ENCODE results near the gene ATP8A2. TPM values are rescaled to one million over a fixed set of nuclear protein-coding genes. Genes with fewer than 3 reads are reported as not detected.

Gene ATP8A2
- polyA plus RNA-seq, 1 donor from 2014 or later, result 11.9 TPM

DNA sequence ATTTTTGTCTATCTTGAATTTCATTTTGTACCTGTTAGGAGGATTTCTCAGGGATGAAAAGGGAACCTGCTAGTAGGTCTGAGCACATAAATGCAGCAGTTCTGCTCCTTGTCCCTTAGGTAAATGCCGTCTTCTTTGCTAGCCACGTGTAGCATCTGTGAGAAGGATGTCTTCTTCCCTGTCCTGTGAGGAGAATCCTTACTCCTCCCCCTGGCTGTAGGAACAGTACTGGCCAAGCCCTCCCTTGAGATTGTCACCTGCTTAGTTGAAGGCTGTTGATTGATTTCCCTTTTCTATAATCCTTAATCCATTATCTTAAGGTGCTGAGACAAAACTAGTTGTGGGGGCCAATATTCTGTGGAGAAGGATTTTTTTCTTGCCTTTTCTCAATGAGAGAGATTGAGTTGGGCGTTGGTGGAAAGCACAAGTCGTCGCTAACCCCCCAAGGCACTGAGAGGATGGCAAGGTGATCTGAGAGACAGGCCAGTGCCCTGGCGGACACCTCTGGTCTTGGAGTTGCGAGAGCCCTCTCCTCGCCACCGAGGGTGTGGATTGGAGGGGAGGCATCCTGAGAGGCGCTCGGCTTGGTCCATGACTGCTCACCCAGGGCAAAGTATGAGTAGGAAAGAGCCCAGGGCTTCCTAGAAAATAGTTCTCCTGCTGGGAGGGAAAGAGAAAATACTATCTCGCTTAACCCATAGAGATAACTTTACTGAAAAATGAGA, 216.7 kb downstream of the ATP8A2 start:
- Histone ChIP-seq H3K36me3 (ENCODE audit: insufficient read depth, low read length) (no peaks in the 10 kb centered on the region), H2AFZ (ENCODE audit: low read depth, low read length) (no peak overlapping the region), H3K9me2 (ENCODE audit: insufficient read depth, low read length) (no peaks in the 10 kb centered on the region), H3K27me3 (ENCODE audit: insufficient read depth, low read depth, low read length) (no peaks in the 10 kb centered on the region), H3K4me3 (ENCODE audit: low read length) (no peak overlapping the region), H3K9me3 (ENCODE audit: low read length) (no peaks in the 10 kb centered on the region), H3K27ac (ENCODE audit: low read length) (no peak overlapping the region), H3F3A (ENCODE audit: insufficient read depth, low read length, poor library complexity, severe bottlenecking) (no peaks in the 10 kb centered on the region), H3K4me2 (ENCODE audit: low read length) (no peak overlapping the region), H3K79me2 (replicated peaks; ENCODE audit: insufficient read depth, low read length) (no peaks in the 10 kb centered on the region), H3K9ac (ENCODE audit: low read length) (no peak overlapping the region), H4K20me1 (ENCODE audit: insufficient read depth) (no peaks in the 10 kb centered on the region)
- TF ChIP-seq, protein P1, sequence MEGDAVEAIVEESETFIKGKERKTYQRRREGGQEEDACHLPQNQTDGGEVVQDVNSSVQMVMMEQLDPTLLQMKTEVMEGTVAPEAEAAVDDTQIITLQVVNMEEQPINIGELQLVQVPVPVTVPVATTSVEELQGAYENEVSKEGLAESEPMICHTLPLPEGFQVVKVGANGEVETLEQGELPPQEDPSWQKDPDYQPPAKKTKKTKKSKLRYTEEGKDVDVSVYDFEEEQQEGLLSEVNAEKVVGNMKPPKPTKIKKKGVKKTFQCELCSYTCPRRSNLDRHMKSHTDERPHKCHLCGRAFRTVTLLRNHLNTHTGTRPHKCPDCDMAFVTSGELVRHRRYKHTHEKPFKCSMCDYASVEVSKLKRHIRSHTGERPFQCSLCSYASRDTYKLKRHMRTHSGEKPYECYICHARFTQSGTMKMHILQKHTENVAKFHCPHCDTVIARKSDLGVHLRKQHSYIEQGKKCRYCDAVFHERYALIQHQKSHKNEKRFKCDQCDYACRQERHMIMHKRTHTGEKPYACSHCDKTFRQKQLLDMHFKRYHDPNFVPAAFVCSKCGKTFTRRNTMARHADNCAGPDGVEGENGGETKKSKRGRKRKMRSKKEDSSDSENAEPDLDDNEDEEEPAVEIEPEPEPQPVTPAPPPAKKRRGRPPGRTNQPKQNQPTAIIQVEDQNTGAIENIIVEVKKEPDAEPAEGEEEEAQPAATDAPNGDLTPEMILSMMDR (IDR thresholded peaks at IDR 0.05; ENCODE audit: poor library complexity, severe bottlenecking), result no peak
- TF ChIP-seq TAF1 (IDR thresholded peaks at IDR 0.05; ENCODE audit: low read depth) (no peak), POLR2AphosphoS5 (IDR thresholded peaks at IDR 0.05) (no peak), MXI1 (conservative IDR thresholded peaks at IDR 0.05; ENCODE audit: poor library complexity, severe bottlenecking) (no peak), EP300 (conservative IDR thresholded peaks at IDR 0.05; ENCODE audit: poor library complexity, severe bottlenecking) (no peak)

DNA sequence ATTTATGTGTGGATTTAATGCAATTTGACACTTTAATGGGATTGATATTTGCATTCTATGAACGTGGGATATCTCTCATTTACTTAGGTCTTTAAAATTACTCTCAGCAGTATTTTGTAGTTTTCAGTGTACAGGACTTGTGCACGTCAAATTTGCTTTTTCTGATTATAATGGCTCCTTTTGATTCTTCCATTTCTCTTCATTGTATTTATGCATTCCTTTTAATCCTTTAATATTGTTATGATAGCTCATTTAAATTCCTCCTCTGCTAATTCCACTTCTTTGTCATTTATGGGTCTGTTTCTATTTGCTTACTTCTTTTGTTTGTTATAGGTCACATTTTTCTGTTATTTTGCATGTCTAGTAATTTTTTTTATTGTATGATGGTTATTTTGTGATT, 226.6 kb downstream of the ATP8A2 start:
- Histone ChIP-seq H4K20me1 (ENCODE audit: insufficient read depth) (no peaks in the 10 kb centered on the region), H3K27ac (ENCODE audit: low read length) (no peak overlapping the region)
- no peak for TF ChIP-seq RAD21 (conservative IDR thresholded peaks at IDR 0.05)
- TF ChIP-seq EZH2 (IDR thresholded peaks at IDR 0.05; ENCODE audit: borderline replicate concordance, insufficient read depth, low read length, poor library complexity, severe bottlenecking), result no peak
- no peak for TF ChIP-seq MXI1 (conservative IDR thresholded peaks at IDR 0.05; ENCODE audit: poor library complexity, severe bottlenecking)
- no peak for TF ChIP-seq SMC3 (conservative IDR thresholded peaks at IDR 0.05; ENCODE audit: poor library complexity)
- no peak for TF ChIP-seq REST (IDR thresholded peaks at IDR 0.05; ENCODE audit: borderline replicate concordance)
- TF ChIP-seq, protein P1 (IDR thresholded peaks at IDR 0.05; ENCODE audit: poor library complexity, severe bottlenecking), result no peak

More for the DNA sequence above, 226.6 kb downstream of the ATP8A2 start:
- Histone ChIP-seq H3K4me3 (ENCODE audit: low read length) (no peak overlapping the region), H3K4me2 (ENCODE audit: low read length) (no peak overlapping the region), H3K9ac (ENCODE audit: low read length) (no peak overlapping the region), H3K9me2 (ENCODE audit: insufficient read depth, low read length) (no peaks in the 10 kb centered on the region), H3F3A (ENCODE audit: insufficient read depth, low read length, poor library complexity, severe bottlenecking) (no peaks in the 10 kb centered on the region), H3K9me3 (ENCODE audit: low read length) (no peaks in the 10 kb centered on the region), H3K79me2 (replicated peaks; ENCODE audit: insufficient read depth, low read length) (no peaks in the 10 kb centered on the region), H3K36me3 (ENCODE audit: insufficient read depth, low read length) (no peaks in the 10 kb centered on the region), H2AFZ (ENCODE audit: low read depth, low read length) (no peak overlapping the region), H3K27me3 (ENCODE audit: insufficient read depth, low read depth, low read length) (no peaks in the 10 kb centered on the region)
